ENCODE data around the gene BROX.

DNA sequence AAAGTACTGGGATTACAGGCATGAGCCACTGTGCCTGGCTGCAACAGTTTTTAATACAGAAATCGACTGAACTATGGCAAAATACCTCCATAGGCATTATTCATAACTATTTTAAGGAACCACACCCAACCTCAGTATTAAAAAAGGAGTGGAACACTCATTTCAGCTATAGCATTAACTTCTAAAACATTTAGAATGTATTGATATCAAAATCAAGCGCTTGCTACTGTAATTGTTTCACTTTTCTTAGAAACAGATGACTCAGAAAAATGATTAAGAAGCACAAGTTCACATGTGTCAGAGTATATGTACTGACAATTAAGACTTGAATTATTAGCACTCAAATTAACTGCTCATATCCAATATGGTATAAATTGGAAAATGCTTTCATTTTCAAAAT, 15.2 kb upstream of the BROX start:
- TF ChIP-seq CTCF (IDR thresholded peaks at IDR 0.05) (no peak), REST (IDR thresholded peaks at IDR 0.05) (no peak), ZFP36 (IDR thresholded peaks at IDR 0.05; ENCODE audit: borderline replicate concordance, partially characterized antibody) (no peak), POLR2A (IDR thresholded peaks at IDR 0.05; ENCODE audit: low read length) (no peak), CHD4 (IDR thresholded peaks at IDR 0.05; ENCODE audit: borderline replicate concordance) (no peak), HOXA7 (CRISPR knock-in tag; IDR thresholded peaks at IDR 0.05) (no peak), POLR2AphosphoS2 (conservative IDR thresholded peaks at IDR 0.05; ENCODE audit: low read length) (no peak), EHMT2 (IDR thresholded peaks at IDR 0.05; ENCODE audit: low read depth) (no peak), RARB (CRISPR knock-in tag; IDR thresholded peaks at IDR 0.05) (no peak), ZC3H11A (IDR thresholded peaks at IDR 0.05) (no peak)
- TF ChIP-seq, protein P1, sequence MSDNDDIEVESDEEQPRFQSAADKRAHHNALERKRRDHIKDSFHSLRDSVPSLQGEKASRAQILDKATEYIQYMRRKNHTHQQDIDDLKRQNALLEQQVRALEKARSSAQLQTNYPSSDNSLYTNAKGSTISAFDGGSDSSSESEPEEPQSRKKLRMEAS (IDR thresholded peaks at IDR 0.05), result no peak
- TF ChIP-seq, protein P2, sequence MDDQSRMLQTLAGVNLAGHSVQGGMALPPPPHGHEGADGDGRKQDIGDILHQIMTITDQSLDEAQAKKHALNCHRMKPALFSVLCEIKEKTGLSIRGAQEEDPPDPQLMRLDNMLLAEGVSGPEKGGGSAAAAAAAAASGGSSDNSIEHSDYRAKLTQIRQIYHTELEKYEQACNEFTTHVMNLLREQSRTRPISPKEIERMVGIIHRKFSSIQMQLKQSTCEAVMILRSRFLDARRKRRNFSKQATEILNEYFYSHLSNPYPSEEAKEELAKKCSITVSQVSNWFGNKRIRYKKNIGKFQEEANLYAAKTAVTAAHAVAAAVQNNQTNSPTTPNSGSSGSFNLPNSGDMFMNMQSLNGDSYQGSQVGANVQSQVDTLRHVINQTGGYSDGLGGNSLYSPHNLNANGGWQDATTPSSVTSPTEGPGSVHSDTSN (IDR thresholded peaks at IDR 0.05), result no peak
- TF ChIP-seq, protein P3, sequence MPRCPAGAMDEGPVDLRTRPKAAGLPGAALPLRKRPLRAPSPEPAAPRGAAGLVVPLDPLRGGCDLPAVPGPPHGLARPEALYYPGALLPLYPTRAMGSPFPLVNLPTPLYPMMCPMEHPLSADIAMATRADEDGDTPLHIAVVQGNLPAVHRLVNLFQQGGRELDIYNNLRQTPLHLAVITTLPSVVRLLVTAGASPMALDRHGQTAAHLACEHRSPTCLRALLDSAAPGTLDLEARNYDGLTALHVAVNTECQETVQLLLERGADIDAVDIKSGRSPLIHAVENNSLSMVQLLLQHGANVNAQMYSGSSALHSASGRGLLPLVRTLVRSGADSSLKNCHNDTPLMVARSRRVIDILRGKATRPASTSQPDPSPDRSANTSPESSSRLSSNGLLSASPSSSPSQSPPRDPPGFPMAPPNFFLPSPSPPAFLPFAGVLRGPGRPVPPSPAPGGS (IDR thresholded peaks at IDR 0.05), result no peak
